HG03558 (cell line): ENCODE data around the gene KIAA0513.

Experiments
- ATAC-seq: cut with Tn5 transposase; IDR thresholded peaks from one replicate; pipeline ENCODE4 v1.9.1; 2021; ENCODE audit warnings: moderate number of reproducible peaks; ENCODE audit not compliant: unreplicated experiment; ENCODE audit errors: extremely low read depth

The KIAA0513 gene

GRCh38 chr16:85141491-85142128, 114.0 kb downstream of the KIAA0513 start:
- no peak for ATAC-seq

GRCh38 chr16:85142129-85142513, 114.5 kb downstream of the KIAA0513 start:
- ATAC-seq: no peak

DNA sequence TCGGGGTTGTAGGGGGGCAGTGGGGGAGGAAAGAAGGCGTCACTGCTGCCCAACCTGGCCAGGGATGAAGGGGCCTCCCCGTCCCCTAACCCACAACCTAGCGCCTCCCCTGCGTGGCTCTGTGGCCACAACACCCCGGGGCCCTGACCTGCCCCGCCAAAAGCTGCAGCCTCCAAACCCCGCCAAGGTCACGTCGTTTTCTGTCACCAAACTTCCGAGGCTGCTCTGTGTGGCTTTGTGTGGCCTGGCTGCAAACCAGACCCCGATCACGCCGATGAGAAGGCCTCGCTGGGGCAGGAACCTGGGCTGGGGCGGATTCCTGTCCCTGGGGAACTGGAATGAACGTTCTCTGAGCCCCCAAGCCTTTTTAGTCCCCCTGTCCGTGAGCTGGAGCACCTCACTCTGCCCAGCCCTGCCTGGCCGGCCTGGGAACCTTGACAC, 115.2 kb downstream of the KIAA0513 start:
- ATAC-seq: no peak
